GM21619 (cell line): ENCODE data around the gene AGO3.

Source experiments
- ATAC-seq: cut with Tn5 transposase; IDR thresholded peaks from one replicate; pipeline ENCODE4 v1.9.1; 2021; ENCODE audit not compliant: unreplicated experiment

The AGO3 gene

GRCh38 chr1:36094621-36095061, 163.7 kb downstream of the AGO3 start:
- no peak for ATAC-seq

- ATAC-seq: no peak
Observed at GRCh38 chr1:36095760-36096405, 165.0 kb downstream of the AGO3 start.

DNA sequence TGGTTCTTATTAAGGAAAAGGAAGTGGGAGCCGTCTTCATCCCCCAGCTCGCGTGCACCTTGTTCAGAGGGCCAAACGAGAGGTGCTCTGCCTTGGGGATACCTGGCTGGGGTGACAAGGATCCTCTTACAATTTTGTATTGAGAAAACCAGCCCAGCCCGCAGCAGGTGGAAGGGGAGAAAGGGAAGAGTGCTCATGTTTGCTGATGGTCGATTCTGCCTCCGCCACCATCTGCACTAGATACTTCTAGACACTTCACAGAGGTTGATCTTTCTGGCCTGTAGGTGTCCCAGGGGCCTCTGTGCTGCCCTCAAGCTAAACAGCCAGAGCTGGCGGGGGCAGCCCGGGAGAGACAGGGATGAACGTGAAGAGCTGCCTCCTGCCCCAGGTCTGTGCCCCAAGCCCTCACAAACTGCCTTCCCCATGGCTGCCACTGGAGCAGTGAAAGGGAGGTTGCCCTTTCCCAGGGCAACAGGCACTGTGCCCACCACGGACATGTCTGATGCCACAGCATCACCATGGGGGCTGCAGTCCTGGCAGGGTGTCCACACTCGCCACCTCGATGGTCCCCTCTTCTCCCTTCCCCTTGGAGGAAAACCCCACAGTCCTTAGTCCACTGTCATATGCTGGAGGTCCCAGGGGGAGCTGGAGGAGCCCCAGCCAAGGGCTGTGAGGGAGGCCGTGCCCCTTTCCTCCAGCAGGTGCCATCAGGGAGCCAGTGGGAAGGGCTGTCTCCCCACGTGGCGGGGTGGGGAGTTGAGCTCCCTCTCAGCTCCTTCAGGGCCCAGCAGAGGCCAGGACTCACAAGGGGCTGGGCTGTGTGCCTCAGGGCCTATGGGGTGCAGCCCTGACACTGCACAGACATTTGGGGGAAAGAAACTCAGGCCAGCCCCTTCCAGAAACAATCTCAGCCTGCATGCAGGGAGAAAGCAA, 165.9 kb downstream of the AGO3 start:
- no peak for ATAC-seq

GRCh38 chr1:36097693-36098585, 167.0 kb downstream of the AGO3 start:
- ATAC-seq: no peak

- ATAC-seq: no peak
Observed at GRCh38 chr1:36098650-36099365, 167.9 kb downstream of the AGO3 start.

DNA sequence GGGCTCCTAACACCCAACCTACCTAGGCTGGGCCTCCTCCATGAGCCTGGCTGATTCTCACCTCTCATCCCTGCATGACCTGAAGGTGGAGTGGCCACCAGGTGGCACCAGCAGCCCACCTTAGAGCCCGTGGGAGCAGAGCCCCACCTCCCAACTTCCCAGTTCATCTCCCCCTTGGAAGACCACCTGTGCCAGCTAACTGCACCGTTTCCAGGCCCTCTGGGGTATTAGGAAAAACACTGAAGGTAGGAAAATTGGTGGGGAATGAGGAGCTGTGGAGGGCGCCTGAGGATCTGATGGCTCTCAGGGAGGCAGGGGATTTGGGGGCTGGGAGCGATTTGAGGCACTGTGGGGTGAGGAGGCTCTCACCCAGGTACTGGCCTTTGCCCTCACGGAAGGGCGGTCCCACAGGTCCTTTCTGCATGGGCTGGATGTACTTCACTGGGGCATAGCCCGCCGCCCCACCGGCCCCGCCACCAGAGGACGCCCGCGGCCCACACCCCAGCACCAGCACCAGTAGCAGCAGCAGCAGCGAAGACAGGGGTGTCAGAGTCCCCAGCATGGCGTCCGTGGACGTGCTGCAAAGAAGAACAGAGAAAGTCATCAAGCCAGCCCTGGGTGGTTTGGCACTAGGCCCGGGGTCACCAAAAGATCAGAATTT, 168.9 kb downstream of the AGO3 start:
- ATAC-seq: no peak

DNA sequence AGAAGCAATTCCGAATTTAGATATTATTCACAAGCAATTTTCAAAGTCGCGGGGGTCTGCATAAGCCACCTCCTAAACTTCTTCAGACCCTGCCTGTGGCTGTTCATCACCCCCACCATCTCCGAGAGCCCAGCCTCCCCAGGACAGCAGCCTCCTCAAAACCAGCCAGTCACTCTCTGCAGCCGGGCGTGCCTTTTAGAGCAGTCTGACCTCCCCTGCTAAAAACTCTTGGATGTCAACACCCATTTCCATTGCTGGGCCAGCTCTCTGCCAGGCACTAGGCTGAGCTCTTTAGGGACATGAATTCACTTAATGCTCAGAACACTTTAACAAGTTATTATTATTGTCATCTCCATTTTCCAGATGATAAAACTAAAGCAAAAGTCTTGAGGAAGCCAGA, 169.5 kb downstream of the AGO3 start:
- no peak for ATAC-seq

DNA sequence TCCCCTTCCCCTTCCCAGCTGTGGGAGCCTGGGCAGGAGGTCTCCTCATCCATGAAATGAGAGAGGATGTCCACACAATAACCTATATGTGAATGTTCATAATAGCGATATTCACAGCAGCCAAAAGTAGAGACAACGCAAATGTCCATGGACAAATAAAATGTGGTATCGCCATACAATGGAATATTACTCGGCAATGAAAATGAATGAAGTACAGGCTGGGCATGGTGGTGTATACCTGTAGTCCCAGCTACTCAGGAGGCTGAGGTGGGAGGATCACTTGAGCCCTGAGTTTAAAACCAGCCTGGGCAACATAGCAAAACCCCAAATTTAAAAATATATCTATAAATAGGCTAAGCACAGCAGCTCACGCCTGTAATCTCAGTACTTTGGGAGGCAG, 170.6 kb downstream of the AGO3 start:
- ATAC-seq: no peak

- ATAC-seq: no peak
Observed at GRCh38 chr1:36106269-36106668, 175.4 kb downstream of the AGO3 start.

DNA sequence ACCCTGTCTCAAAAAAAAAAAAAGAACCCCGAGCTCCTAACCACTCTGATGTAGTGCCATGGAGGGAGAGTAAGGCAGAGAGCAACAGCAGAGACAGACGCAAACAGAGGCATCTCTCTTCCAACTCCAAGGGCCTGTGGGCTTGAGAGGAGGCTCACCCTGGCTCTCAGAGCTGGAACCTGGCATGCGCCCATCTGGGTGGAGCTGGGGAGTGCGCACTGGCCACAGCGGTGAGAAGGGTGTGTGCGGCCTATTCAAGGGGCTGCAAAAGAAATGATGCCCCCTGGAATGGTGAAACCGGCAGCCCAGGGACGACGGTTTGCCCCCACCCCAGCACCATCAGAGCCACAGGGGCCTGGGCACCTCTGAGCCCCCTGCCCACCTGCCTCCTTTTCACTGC, 176.5 kb downstream of the AGO3 start:
- no peak for ATAC-seq

- no peak for ATAC-seq
Observed at GRCh38 chr1:36108314-36108713, 177.4 kb downstream of the AGO3 start.

- no peak for ATAC-seq
Observed at GRCh38 chr1:36109041-36109679, 178.3 kb downstream of the AGO3 start.

DNA sequence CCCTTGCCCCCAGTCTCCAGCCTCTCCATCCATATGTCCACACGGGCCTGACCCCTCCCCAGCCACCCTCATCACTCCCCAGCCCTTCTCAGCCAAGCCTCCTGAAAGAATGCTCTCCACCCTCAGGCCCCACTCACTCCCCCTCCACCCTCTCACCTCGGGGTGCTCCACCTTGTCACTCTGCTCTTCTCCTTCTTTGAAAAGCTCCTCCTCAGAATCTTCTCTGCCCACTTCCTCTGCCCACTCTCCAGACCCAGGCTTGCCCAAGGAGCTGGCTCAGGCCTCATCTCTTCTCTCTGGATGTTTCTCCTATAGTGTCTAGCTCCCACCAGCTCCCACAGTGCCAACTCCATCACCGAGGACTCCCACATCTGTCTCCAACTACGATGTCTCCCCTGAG, 180.2 kb downstream of the AGO3 start:
- ATAC-seq: no peak

DNA sequence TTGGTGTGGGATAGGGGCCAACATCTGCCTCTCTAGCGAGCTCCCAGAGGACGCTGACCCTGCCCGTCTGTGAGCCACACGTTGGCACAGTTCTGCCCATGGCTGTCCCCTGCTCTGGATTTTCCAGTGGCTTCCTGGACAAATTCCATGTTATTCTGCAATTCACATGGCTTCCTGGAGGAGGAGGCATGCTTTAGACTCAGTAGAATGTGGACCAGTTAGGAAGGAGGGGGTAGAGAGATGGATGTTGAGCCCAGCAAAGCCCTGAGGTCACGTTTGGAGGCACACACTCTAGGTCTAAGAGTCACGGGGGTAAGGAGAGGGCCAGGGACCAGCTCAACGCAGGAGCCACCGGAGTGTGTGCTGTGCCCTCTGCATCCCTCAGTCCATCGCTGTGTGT, 181.9 kb downstream of the AGO3 start:
- no peak for ATAC-seq

GRCh38 chr1:36114371-36114770, 183.5 kb downstream of the AGO3 start:
- no peak for ATAC-seq

DNA sequence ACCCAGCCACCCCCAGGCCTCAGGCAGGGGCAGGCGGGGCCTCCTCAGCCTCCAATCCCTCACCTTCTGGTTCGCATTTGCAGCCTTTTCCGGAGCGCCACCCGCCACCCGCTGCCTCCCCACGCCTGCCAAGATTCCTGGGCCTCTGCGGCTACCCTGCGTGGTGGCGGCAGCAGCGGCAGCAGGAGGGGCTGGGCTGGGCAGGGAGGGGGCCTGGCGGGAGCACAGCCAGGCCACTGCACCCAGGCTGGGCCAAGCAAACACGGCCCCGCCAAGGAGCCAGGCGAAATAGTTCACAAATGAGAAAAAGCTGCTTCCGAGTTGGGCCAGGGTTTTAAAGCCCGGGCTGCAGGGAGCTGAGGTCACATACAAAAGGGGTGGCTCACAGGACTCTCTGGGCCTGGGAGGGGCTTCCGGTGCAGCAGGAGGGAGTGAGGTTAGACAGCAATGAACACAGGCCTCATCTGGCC, 184.3 kb downstream of the AGO3 start:
- ATAC-seq: no peak

DNA sequence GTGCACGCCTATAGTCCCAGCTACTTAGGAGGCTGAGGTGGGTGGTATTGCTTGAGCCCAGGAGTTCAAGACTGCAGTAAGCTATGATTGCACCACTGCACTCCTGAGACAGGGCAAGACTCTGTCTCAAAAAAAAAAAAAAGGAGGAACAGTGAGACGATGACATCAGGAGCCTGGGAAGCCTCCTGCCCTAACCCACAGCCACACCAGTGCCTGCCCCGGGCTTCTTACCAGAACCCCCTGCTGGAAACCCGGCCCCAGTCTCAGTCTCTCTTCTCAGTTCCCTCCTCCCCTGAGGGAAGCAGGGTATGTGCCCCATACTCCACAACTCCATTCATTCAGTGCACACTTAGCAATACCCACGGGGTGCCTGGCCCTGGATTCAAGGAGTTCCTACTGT, 185.0 kb downstream of the AGO3 start:
- ATAC-seq: no peak

DNA sequence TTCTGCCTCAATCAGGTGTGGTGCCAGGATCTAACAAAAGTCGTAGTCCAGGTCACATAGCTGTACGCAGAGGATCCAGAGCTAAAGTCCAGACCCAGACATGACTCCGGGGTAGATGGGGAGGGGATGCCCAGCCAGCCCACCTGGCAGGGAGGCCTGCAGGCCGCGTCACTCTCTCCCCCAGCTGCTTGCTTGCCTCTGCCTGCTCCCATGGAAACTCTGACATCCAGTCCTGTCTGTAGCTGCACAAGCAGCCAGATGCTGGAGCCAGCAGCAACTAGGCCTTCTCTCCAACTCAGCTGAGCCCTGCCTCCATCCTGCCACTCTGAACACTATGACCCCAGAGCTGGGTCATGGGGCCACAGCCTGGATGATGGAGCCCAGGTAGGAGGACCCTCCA, 186.0 kb downstream of the AGO3 start:
- no peak for ATAC-seq

DNA sequence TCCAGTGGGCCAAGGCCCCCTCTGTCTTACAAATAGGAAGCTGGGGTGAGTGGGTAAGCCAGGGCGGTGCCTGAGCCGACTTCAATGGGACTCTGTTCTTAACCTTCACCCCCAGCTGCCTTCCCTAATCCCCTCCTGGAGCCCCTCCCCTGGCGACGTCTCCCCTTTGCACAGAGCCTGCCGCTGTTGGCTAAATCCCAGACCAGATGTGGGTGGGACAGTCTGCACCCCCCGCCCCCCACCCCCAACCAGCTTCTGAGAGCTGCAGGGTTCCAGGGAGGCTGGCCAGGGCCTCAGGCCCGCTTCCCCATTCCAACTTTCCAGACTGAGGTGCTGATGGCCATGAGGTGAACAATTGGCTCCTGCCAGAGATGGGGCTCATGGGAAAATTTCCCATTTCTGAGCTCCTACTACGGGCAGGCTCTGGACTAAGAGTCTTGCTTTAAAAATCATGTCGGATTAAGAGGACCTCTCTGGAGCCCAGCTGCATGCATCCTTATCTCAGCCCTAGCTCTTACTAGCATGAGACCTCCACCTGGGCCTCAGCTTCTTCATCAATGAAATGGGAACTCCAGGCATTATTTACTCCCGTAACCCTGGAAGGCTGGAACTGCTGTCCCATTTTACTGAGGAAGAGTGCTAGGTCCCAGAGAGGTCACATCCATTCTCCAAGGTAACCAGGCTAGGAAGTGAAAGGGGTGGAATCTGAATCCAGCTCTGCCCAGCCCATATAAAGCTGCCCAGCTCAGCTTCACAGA, 187.7 kb downstream of the AGO3 start:
- ATAC-seq: no peak
